Measurements from ENCODE around the gene ATG101. TPM values are rescaled to one million over a fixed set of nuclear protein-coding genes. Genes with fewer than 3 reads are reported as not detected.
A peak's percentile ranks its signal among the peaks of the same experiment; 100 is the strongest.

ATG101 gene
- total and polyA plus RNA-seq, 8 donors, result 13.6 to 31.7 (median 19.9) TPM

DNA sequence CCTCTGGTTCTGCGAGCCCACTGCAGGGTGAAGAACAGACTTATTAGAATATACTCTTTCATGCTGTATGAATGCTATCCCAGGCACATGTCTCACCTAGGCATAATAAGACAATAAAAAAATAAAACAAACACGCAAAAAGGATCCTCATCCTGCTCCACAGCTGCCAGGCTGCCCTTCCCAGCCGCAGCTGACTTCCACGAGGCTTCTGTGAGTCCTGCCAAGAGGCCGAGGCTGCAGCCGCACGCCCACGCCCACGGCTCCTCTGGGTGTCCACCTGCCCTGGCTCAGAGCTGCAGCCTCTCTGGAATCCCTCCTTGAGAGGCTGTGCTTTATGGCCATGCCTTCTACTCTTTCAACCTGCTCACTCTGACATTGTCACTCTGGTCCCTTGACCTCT lies 16.6 kb downstream of the ATG101 start:
- no peaks in the 10 kb centered on the region for H3K36me3 ChIP-seq
- H3K27me3 ChIP-seq, result no peaks in the 10 kb centered on the region
- intact Hi-C loops (cut with DNase I), result loop anchor here in 1 of 3 donors (5.0 kb wide), 1 partner anchor 59 kb away; no protein-coding TSS in a partner anchor
- TF ChIP-seq, protein P1, sequence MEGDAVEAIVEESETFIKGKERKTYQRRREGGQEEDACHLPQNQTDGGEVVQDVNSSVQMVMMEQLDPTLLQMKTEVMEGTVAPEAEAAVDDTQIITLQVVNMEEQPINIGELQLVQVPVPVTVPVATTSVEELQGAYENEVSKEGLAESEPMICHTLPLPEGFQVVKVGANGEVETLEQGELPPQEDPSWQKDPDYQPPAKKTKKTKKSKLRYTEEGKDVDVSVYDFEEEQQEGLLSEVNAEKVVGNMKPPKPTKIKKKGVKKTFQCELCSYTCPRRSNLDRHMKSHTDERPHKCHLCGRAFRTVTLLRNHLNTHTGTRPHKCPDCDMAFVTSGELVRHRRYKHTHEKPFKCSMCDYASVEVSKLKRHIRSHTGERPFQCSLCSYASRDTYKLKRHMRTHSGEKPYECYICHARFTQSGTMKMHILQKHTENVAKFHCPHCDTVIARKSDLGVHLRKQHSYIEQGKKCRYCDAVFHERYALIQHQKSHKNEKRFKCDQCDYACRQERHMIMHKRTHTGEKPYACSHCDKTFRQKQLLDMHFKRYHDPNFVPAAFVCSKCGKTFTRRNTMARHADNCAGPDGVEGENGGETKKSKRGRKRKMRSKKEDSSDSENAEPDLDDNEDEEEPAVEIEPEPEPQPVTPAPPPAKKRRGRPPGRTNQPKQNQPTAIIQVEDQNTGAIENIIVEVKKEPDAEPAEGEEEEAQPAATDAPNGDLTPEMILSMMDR (IDR thresholded peaks at IDR 0.05), result no peak
- H3K4me1 ChIP-seq, result no peaks in the 10 kb centered on the region
- FAIRE-seq (no peak), DNase-seq (peak in 1 of 6 donors; percentile 37), ATAC-seq (no peak)
- H3K9me3 ChIP-seq, result no peaks in the 10 kb centered on the region
- H3K4me3 ChIP-seq, result no peak overlapping the region
- no peak overlapping the region for H3K27ac ChIP-seq
- 54 to 58% methylated on average over 9 of the region's 9 CpGs for WGBS, 2 donors

DNA sequence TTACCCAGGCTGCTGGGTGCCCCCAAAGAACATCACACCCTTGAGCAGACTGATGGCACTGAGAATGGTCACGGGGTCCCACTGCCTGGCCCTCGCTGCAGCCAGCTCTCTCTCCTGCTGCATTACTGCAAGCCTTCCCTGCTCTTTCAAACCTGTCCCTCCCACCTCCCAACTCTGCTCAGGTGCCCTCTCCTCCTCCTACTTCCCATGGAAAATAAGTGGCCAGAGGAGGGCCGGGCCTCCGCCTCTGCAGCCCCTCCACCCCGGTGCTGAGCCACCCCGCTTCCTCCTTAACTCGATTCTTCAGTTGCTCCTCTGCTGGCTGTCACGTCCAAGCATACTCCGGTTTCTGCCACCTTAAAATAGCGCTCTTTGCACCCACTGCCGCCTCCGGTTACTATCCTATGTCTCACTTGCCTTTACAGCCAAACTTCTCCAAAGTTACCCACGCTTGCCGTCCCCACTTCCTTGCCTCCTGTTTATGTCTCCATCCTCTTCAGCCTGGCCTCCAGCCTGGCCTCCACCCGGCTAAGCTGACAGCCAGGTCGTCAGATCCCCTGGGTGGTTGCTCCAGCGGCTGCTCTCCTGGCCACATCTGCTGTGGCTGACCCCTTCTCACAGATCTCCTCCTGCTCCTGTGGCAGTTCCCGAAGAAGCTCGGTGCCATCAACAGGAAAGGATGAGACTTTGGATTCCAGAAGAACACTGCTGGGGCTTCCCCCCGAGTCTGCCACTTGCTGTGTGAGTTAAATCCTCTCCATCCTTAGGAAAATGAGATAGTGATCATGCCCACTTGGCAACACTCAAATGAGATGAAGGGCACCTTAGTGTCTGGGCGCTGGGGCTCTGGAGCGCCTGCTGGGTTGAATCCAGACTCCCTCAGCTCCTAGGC lies 17.4 kb downstream of the ATG101 start:
- H3K4me1 ChIP-seq, result no peaks in the 10 kb centered on the region
- no peak overlapping the region for H3K27ac ChIP-seq
- no peak overlapping the region for H3K4me3 ChIP-seq
- FAIRE-seq (no peak), DNase-seq (peak in 1 of 6 donors; percentile 31), ATAC-seq (no peak)
- H3K27me3 ChIP-seq, result no peaks in the 10 kb centered on the region
- TF ChIP-seq, protein P1 (IDR thresholded peaks at IDR 0.05), result no peak
- no peaks in the 10 kb centered on the region for H3K9me3 ChIP-seq
- no peaks in the 10 kb centered on the region for H3K36me3 ChIP-seq
- intact Hi-C loops (cut with DNase I), result loop anchor here in 1 of 3 donors (5.0 kb wide), 1 partner anchor 60 kb away; no protein-coding TSS in a partner anchor
- WGBS, 2 donors, result 74 to 78% methylated on average over 22 of the region's 22 CpGs

DNA sequence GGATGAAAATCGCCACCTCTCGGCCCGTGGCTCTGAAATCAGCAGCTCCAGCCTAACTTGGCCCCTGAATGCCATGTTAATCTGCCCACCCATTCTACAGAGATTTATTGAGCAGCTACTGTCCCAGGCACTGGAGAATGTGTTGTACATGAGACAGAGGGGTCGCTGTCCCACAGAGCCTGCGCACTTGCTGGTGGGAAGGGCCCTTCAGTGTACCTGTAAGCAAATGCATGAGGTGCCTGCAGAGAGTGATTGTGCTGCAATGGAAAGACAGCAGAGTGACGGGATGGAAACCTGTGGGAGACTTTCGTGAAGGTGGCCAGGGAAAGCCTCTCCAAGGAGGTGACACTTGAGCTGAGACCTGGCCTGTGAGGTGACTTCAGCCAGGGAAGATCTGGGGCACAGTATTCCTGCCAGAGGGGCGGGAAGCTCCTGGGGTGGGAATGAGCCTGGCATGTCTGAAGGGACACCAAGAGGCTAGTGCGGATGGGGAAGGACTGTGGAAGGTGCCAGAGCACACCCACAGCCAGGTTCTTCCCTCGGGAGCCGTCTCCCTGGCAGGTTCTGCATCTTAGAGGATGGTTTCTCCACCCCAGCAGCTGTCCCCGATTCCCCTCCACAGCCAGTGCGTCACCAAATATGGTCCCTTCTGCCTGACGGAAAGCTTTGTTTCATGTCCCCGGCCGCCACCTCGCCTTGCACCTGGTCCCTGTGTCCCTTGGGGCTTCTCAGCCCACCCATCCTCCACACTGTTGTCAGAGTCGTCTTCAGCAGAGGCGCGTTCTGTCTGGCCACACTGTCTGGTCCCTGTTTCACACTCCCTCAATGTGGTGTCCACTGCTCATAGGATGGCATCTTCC lies 18.4 kb downstream of the ATG101 start:
- Histone ChIP-seq H3K36me3 (no peaks in the 10 kb centered on the region), H3K4me3 (no peak overlapping the region), H3K9me3 (no peaks in the 10 kb centered on the region), H3K4me1 (peaks cover 0 to 8% (median 4%) of the 10 kb centered on the region in 3 donors), H3K27ac (no peak overlapping the region), H3K27me3 (no peaks in the 10 kb centered on the region)
- no peak for ATAC-seq
- TF ChIP-seq, protein P1 (IDR thresholded peaks at IDR 0.05), result no peak
- WGBS, 2 donors, result 73 to 82% methylated on average over 20 of the region's 20 CpGs
- no peak for FAIRE-seq
- peak in 1 of 6 donors; percentile 29 for DNase-seq
- intact Hi-C loops (cut with DNase I), result loop anchor here in 1 of 3 donors (5.0 kb wide), 1 partner anchor 61 kb away; no protein-coding TSS in a partner anchor

GRCh38 chr12:52089491-52089890 lies 19.7 kb downstream of the ATG101 start:
- Histone ChIP-seq H3K4me1 (peaks cover 0 to 13% (median 4%) of the 10 kb centered on the region in 3 donors), H3K27ac (no peak overlapping the region), H3K9me3 (no peaks in the 10 kb centered on the region), H3K36me3 (no peaks in the 10 kb centered on the region), H3K4me3 (no peak overlapping the region), H3K27me3 (no peaks in the 10 kb centered on the region)
- TF ChIP-seq, protein P1 (IDR thresholded peaks at IDR 0.05), result no peak
- DNase-seq, result no peak
- ATAC-seq, result no peak
- WGBS, 2 donors, result 76 to 79% methylated on average over 11 of the region's 11 CpGs
- FAIRE-seq, result no peak
- intact Hi-C loops (cut with DNase I), result loop anchor here in 1 of 3 donors (5.0 kb wide), 1 partner anchor 62 kb away; no protein-coding TSS in a partner anchor
